BJ (cell line): Measurements from ENCODE around the gene C17orf50. TPM values are rescaled to one million over a fixed set of nuclear protein-coding genes. Genes with fewer than 3 reads are reported as not detected.

Experiments used
- CTCF ChIA-PET: fragments of 350-600 bp; formaldehyde crosslinking; extraction: SDS; loops from one replicate; lab custom pipeline; 2021; ENCODE audit warnings: antibody characterized with exemption, inconsistent platforms; lab: Yijun Ruan, JAX
- POLR2A ChIA-PET: fragments of 300-600 bp; sonication (Branson Sonifier 250); formaldehyde crosslinking; extraction: SDS; loops from one replicate; lab custom pipeline; 2021; ENCODE audit warnings: antibody characterized with exemption; lab: Charles Lee
- DNase-seq: peaks from one replicate; pipeline ENCODE4 v3.0.0-alpha.2; 2011; ENCODE audit warnings: low read depth
- H3K27me3 ChIP-seq: 2 replicates; pipeline ENCODE4 v1.6.0; 2011; ENCODE audit warnings: low read length; ENCODE audit not compliant: control insufficient read depth, insufficient read depth
- H3K36me3 ChIP-seq: 2 replicates; pipeline ENCODE4 v1.5.1; 2011; ENCODE audit warnings: low read length; ENCODE audit not compliant: control insufficient read depth, insufficient read depth
- H3K4me3 ChIP-seq: 2 replicates; pipeline ENCODE4 v1.5.1; 2011; ENCODE audit warnings: low read depth, mild to moderate bottlenecking, control low read depth, low read length
- polyA plus RNA-seq: library from polyadenylated mRNA; depleted of rRNA; stranded (reverse); fragments of >200 nt; gene quantifications from 2 replicates; pipeline ENCODE4 v1.2.3, GENCODE V29; 2011
- TF ChIP-seq, protein P1 (sequence below): IDR thresholded peaks from 2 replicates; pipeline ENCODE4 v1.5.1; 2011; ENCODE audit warnings: low read depth, mild to moderate bottlenecking, control low read depth, inconsistent platforms, low read length, moderate library complexity; ENCODE audit not compliant: insufficient read depth

Gene C17orf50
- polyA plus RNA-seq, 1 experiment = not detected

DNA sequence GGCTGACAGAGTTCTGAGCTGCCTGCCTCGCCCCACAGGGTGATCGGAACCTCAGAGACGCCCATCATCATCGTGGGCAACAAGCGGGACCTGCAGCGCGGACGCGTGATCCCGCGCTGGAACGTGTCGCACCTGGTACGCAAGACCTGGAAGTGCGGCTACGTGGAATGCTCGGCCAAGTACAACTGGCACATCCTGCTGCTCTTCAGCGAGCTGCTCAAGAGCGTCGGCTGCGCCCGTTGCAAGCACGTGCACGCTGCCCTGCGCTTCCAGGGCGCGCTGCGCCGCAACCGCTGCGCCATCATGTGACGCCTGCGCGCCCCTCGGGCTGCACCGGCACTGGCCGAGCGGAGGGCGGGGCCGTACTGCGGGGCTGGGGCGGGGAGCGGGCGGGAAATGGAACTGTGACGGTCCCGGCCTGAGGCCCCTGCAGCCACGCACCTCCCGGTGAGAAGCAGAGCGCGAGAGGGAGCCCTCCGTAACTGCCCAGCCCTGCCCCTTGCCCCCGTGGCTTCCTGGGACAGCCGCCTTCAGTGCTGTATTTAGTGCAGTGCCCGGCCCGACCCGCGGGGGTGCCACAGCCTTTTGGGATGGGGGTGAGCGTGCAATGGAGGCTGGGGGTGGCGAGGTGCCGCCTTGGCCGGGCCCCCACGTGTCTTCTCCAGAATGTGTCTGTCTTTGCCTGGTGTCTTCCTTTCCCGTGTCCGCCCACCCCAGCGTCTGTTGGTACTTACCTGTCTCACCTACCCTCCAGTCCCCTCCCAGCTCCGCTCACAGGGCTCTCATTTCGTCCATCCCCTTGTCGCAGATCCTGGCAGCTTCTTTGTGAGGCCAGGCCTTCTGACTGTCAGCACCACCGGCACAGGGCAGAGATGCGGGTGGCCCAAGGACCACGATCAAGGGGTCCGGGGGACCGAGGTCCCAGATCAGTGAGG is 19.4 kb upstream of the C17orf50 start:
- TF ChIP-seq, protein P1, sequence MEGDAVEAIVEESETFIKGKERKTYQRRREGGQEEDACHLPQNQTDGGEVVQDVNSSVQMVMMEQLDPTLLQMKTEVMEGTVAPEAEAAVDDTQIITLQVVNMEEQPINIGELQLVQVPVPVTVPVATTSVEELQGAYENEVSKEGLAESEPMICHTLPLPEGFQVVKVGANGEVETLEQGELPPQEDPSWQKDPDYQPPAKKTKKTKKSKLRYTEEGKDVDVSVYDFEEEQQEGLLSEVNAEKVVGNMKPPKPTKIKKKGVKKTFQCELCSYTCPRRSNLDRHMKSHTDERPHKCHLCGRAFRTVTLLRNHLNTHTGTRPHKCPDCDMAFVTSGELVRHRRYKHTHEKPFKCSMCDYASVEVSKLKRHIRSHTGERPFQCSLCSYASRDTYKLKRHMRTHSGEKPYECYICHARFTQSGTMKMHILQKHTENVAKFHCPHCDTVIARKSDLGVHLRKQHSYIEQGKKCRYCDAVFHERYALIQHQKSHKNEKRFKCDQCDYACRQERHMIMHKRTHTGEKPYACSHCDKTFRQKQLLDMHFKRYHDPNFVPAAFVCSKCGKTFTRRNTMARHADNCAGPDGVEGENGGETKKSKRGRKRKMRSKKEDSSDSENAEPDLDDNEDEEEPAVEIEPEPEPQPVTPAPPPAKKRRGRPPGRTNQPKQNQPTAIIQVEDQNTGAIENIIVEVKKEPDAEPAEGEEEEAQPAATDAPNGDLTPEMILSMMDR = peak; percentile 24; the same call in 1 of the 2 replicates
- peaks cover 27% of the 10 kb centered on the region for H3K27me3 ChIP-seq
- H3K4me3 ChIP-seq = no peak overlapping the region
- CTCF ChIA-PET = interaction anchor here (0.8 kb wide), 1 partner anchor 10 kb away, joined by 3 read pairs; the partner anchor contains the start of gene RASL10B
- DNase-seq = no peak
- no peaks in the 10 kb centered on the region for H3K36me3 ChIP-seq
- POLR2A ChIA-PET = no interaction called here

DNA sequence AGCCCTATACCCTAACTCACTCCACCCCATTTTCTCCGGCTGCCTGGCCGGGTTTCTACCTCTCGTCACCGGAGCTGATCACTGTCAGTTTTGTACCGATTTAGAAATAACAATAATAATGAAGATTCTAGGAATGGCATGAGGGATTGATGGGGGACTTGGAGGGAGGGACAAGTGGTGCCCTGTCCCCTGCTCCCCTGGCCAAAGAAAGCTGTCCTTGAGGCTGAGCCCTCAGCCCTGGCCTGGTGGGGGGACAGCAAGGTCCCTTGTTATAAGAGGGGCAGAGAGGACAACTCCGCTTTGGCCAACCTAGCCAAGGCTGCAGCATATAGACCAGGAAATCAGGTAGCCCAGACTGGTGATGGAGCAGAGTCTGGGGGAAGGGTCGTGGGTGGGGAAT is 18.2 kb upstream of the C17orf50 start:
- Histone ChIP-seq H3K4me3 (no peak overlapping the region), H3K27me3 (peaks cover 27% of the 10 kb centered on the region), H3K36me3 (no peaks in the 10 kb centered on the region)
- TF ChIP-seq, protein P1 = no peak
- ChIA-PET POLR2A (no interaction called here), CTCF (interaction anchor here (12.1 kb wide), 1 partner anchor 129 kb away, joined by 268 read pairs; no protein-coding TSS in a partner anchor)
- no peak for DNase-seq

DNA sequence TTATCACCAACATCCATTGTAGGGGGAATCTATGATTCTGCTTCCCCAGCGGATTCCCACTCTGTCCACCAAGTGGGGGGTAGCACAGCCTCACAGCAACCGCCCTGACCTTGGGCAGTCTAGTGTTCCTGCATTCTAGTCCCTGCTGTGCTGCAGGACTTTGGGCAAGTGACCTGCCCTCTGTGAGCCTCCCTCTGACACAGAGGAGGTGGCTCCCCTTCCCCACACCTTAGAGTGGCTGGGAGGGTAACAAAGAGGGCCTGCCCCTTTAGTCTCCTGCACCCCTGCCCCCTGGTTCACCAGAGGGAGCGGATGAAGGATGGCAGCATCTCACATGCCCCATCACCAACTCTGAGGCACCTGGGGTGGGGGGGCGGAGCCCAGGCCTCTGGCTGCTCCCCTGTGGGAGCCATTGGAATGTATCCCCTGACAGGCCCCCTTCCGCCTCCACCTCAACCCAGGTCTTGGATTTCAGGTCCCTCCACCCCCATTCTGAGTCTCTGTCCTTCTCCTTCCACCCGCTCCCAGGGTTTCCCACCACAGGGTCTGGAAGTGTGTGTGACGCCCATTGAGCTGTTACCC is 17.7 kb upstream of the C17orf50 start:
- POLR2A ChIA-PET = no interaction called here
- TF ChIP-seq, protein P1 = no peak
- H3K36me3 ChIP-seq = no peaks in the 10 kb centered on the region
- peaks cover 27% of the 10 kb centered on the region for H3K27me3 ChIP-seq
- CTCF ChIA-PET = interaction anchor here (12.1 kb wide), 1 partner anchor 130 kb away, joined by 268 read pairs; no protein-coding TSS in a partner anchor
- no peak for DNase-seq
- H3K4me3 ChIP-seq = no peak overlapping the region

DNA sequence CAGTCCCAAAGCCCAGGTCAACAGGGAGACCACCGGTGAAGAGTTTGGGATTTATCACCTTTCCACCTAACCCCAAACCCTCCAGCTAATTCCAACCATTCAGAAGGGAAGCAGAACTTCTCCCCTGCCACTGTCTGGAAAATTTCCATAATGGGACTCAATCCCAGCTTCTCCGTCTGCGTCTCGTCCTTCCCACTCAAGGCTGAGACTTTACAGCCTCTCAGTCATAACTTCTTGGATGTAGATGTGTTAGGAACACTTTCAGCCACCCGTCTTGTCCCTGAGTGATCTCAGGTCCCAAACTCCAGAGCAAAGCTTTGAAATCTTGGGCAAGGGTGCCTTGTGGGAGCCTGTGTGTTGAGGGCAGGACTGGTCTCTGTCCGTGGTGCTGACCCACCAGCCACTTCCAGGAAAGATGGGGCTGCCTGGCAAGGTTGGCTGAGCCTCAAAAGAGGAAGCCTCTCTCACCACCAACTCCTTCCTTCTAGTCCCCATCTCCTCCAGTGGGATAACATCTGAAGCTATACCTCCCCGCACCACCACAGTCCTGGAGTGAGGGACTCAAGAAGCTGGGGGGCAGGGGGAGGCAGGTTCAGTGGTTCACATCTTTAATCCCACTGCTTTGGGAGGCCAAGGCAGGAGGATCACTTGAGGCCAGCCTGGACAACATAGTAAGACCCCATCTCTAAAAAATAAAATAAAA is 16.9 kb upstream of the C17orf50 start:
- ChIA-PET POLR2A (no interaction called here), CTCF (interaction anchor here (1.0 to 12.1 kb wide), 5 partner anchors 56 to 165 kb away, joined by 3 to 268 read pairs (median 3); partner anchors contain the start of genes PEX12 and TAF15)
- Histone ChIP-seq H3K36me3 (no peaks in the 10 kb centered on the region), H3K4me3 (no peak overlapping the region), H3K27me3 (peaks cover 24% of the 10 kb centered on the region)
- no peak for DNase-seq
- TF ChIP-seq, protein P1 = no peak
